Skeletal muscle cell (primary cell): ENCODE results near the gene ANTXR1.

Source experiments
- DNase-seq: peaks from one replicate; pipeline ENCODE4 v3.0.0-alpha.2; 2010; ENCODE audit warnings: low read depth
- H3K4me3 ChIP-seq: 2 replicates; pipeline ENCODE4 v1.5.1; 2011; ENCODE audit warnings: low read depth, mild to moderate bottlenecking, control low read depth, low read length, moderate library complexity

The ANTXR1 gene

DNA sequence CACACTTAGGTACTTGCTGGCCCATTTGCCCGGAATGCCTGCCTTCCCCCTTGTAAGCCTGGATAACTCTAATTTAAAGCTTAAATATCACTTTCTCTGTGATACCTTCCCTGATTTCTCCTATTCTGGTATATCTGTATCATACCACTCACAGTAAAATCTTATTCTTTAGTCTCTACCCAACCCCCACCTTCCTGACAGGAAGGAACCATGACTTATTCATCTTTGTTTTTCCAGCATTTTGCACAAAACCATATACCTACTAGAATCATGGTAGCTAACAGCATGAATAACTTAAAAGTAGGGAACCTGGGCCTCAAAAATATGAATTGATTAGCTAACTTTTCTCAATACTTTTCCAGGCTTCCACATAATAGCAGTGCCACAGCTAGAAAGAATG is 262.5 kb downstream of the ANTXR1 start:
- no peak overlapping the region for H3K4me3 ChIP-seq
- no peak for DNase-seq

DNA sequence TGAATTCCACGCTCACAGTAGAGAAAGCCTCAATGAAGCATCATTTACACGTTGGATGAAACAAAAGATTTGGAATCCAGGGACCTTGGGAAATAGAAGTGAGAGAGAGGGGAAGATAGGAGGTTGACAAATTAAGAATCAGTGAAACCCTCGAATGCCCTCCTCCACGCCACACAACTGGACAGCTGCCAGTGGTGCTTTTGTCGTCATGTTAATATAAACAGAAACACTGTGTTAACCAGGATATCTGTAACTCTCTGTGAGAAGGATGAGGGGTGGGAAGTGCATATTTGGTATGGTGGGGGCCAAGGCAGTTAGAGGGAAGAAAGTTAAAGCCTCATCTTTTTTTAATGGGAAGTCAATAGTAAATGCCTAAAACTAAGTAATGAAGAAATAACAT is 265.4 kb downstream of the ANTXR1 start:
- no peak overlapping the region for H3K4me3 ChIP-seq
- no peak for DNase-seq

DNA sequence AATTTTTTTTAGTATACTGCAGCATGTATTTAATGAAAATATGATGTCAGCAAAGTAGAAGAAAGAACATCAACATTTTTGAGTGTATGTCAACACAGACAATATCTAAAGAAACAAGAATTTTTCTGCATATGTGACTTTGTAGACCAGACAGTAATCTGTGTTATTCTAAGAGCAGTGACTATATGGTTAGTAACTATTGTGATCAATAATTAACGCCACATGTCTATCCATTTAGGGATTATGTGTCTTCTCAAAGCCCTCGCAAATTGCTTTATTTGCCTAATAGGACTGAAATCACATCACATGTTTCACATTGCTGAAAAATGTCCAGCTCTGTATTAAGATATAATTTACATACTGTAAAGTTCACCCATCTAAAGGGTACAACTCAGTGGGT is 266.2 kb downstream of the ANTXR1 start:
- DNase-seq, result no peak
- no peak overlapping the region for H3K4me3 ChIP-seq

DNA sequence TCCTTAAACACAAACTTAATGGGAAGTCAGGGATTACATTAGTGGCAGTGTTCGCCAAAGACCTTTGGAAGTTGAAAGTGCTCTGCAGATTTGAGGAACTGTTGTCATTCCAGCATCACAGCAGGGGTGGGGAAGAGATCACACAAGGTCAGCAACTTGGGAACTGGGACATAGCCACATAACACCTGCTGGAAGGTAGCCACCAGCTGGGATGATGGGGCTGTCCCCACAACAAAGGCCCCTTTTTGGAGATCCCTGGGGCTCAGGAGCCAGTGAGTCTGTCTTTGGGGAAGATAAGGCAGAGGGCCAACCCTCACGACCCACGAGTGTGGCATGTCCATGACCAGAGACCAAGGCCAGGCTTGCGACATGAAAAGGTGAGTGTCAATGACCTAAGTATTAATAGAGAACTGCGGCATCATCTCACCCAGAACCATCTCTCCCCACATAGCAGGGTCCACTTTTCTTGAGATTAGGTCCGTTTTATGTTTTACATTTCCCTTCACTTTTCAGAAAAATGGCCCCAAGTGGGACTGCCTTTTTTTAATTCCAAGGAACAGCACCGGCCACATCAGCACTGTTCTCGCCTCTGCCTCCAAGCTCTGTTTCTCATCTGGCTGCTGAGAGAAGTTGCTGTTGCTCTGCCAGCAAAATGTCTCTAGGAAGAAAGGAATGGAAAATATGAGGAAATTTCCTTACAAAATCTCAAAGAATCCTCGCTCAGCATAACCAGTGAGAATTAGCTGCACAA is 267.1 kb downstream of the ANTXR1 start:
- DNase-seq, result no peak
- no peak overlapping the region for H3K4me3 ChIP-seq

DNA sequence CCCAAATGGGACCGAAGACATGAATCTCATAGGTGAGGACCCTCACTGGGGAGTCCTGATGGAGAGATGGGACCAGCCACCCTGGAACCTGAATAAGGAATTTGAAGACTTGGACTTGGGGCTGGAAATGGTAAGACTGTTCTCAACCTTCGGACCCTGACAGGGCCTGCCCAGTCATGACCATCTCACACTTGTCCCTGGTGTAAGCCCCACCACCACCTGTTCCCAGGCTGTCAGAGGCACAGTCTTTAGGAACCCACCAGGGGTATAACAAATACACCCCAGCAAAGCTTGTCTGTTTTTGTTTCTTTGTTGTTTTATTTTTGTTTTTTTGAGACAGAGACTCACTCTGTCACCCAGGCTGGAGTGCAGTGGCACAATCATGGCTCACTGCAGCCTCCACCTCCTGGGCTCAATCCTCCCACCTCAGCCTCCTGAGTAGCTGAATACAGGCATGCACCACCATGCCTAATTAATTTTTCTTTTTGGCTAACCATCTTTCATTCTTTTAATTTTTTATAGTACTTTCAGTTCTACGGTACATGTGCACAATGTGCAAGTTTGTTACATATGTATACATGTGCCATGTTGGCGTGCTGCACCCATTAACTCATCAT is 267.9 kb downstream of the ANTXR1 start:
- no peak for DNase-seq
- no peak overlapping the region for H3K4me3 ChIP-seq

DNA sequence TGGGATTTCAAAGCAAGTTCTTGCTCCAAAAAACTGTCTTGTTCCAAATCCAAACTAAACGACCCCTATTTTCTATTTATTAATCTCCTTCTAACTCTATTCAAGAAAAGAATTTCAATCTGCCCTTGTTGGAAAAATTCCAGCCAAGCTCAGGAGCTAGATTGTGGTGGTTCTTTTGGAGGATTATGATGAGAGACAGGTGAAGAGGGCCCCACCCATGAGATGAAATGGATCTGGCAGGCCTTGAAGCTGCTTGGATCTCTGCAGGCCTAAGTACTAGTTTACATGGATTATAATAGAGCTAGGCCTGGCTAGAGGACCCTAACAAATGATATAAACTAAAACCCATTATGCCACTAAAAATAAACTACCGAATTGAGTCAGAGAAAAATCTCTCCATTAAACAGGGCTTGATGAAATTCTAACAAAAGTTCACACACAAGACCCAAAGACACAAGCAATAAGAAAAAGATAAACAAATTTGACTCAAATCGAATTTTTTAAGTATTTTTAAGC is 272.5 kb downstream of the ANTXR1 start:
- no peak for DNase-seq
- H3K4me3 ChIP-seq, result no peak overlapping the region

DNA sequence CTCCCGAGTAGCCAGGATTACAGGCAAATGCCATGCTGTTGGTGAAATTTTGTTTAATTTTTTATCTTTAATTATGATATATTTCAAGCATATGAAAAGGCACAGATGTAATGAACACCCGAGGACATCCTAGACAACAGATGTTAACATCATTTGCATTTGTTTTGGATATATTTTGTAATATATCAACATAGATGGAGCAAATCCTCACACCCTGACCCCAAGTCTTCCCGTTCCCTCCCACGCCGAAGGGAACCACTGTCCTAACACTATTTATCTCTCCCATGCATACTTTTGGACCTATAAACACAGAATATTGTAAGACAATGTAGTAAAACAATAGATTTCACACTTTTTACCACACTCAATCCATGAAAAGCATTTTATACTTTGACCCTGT is 274.6 kb downstream of the ANTXR1 start:
- no peak for DNase-seq
- no peak overlapping the region for H3K4me3 ChIP-seq

DNA sequence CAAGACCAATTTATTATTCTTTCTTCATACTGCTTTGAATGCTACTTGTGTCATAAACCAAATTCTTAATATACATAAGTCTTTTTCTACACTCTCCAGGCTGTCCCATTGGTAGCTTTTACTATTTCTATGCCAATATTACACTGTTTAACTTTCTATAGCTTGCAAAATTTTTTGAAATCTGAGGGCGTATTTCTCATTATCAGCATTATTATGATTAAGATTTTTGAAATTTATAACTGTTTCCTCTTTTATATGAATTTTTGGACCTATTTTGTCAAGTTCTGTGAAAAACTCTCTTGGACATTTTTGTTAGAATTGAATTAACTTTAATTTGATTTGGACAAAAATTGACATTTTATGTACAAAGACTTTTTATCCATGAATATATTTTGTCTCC is 275.4 kb downstream of the ANTXR1 start:
- no peak overlapping the region for H3K4me3 ChIP-seq
- DNase-seq, result no peak

DNA sequence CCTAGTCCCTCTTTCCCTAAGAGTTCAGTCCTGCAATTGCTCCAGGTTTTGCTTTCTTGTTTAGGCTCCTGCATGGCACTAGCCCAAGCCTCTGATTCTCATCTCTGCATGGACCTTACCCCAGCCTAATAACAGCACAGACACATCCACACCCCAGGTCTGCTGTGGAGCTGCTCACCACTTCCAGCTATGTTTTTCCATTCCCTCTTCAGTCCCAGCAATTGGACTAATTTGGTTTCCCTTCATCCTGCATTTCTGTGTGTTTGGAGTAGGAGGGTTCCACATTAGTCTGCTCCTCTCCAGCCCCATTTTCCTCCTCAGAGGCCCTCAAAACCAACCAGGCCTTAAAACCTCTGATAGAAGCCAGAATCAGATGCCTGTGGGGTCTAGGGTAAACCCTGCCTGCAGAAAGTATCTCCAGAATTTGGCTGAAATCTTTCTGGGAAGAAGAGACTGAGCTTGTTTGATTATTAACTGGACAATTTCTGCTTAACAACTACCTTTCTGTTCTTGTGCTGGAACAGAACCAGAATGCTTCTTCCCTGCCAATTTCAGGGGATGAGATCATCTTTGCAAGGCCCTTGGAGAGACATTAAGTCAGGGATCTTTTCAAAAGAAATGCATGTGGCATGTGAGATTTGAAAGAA is 278.1 kb downstream of the ANTXR1 start:
- peak; percentile 70 for DNase-seq

DNA sequence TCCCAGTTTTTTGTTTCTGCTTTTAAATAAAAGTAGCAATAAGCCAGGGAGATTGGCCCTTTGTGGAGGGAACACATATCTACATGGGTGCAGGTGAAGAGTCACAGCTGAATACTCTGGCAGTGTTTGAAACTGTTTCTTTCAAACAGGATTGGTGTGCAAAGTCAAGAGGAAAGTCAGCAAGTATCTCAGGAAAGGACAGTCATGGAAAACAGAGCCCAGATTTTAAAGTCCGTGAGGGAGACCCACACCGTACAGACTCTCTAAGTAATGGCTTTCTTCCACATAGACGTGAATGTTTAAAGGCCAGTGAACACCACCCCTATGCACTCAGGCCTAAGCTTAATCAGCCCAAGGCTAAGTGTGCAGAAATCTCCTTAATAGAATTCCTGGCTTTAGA is 278.7 kb downstream of the ANTXR1 start:
- DNase-seq, result no peak
- no peak overlapping the region for H3K4me3 ChIP-seq

More for the DNA sequence above, 278.1 kb downstream of the ANTXR1 start:
- H3K4me3 ChIP-seq, result no peak overlapping the region

DNA sequence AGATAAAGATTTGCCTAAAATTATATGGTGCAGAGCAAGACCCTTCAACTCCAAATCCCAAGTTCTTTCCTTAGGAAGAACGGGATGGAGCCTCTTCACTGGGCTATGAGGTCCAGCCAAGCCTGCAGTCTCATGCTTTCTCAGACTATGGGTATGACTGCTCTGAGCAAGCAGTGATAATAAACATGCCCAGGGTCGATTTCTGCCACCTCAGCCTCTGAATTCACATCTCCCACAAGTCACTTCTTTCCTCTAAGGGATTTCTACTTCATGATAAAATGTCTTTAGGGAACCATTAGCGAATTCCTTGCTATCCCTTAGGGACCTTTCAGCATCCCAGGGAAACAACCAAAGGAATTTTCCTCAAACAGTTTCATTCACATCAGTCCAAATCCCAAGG is 279.3 kb downstream of the ANTXR1 start:
- no peak for DNase-seq
- no peak overlapping the region for H3K4me3 ChIP-seq

DNA sequence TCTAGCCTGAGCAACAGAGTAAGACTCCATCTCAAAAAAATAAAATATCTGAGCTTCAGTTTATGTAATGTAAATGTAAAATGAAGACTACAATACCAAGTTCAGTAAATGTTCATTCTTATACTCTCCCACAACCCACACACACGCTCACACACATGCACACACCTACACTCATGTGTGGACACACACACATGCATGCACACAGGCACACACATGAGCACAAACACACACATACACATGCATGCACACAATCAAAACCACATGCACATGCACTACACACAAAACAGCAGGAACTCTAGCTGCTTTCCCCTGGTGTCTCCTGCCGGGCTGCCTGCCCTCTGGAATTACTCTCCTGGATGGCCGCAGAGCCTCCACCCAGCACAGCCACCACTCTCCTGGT is 283.4 kb downstream of the ANTXR1 start:
- no peak overlapping the region for H3K4me3 ChIP-seq
- DNase-seq, result no peak

DNA sequence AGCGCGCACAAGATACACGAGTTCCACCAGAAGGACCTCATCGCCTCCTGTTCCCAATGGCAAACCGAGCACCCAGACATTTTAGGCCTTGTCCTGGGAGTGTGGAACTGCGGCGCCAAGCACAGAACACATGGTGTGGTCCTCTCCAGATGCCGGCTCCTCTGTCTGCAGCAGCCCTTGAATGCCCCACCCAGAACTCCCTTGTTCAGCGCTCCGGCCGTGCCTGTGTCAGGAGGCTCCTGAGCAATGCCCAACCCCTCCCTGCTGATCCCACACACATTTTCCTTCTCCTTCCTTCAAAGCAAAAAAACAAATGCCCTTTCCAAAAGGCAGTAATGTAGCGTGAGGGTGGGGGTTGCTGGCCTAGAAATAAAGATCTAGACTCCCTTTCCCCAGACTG is 284.2 kb downstream of the ANTXR1 start:
- H3K4me3 ChIP-seq, result no peak overlapping the region
- DNase-seq, result no peak

DNA sequence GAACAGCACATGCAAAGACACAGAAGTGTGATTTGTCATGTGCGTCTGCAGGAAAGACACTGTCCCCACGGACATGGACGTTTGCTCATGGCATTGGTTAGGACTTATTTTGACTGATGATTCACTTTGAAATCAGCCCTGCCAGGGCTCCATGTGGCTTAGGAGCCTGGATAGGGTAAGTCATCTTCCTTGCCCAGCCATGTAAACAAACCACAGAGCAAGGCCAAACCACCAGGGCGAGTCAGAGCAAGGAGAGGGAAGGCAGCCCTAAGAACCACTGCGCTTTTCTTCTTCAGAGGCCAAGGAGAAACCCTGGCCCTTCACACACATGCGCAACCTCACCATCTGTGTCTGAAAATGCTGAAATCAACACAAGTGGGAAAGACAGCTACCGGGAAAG is 285.3 kb downstream of the ANTXR1 start:
- no peak overlapping the region for H3K4me3 ChIP-seq
- DNase-seq, result peak; percentile 94

DNA sequence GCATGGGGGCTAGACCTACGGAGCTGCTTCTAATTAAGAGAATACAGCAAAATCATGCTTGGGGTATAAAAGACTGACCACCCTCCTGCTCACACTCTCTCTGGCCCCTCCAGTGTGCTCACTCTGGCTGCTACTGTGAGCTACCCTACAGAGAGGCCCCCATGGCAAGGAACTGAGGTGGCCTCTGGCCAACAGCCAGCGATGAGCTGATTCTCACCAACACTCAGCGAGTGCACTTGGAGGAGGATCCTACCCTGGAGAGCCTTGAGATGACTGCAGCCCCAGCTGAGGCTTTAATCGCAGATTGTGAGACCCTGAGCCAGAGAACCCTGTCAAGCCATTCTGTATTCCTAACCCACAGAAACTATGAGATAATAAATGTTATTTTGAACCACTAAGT is 285.9 kb downstream of the ANTXR1 start:
- peak; percentile 59 for DNase-seq
- no peak overlapping the region for H3K4me3 ChIP-seq
